Hypothalamus (tissue), 51 donors: ENCODE data around the gene NTSR1.

Experiments
- DNase-seq, 51 donors: peaks; one replicate each; lab custom pipeline; 2025; lab: John Stamatoyannopoulos, UW

Gene NTSR1

GRCh38 chr20:62766071-62766450 lies 57.4 kb downstream of the NTSR1 start:
- DNase-seq: no peak

- no peak for DNase-seq
These were observed 58.1 kb downstream of the NTSR1 start for GRCh38 chr20:62766716-62767115.

GRCh38 chr20:62768234-62768546 lies 59.6 kb downstream of the NTSR1 start:
- DNase-seq: no peak

GRCh38 chr20:62768551-62769287 lies 60.1 kb downstream of the NTSR1 start:
- DNase-seq: peak in 11 of 51 donors; percentile 10 to 51 (median 26)

- DNase-seq: no peak
These were observed 60.9 kb downstream of the NTSR1 start for GRCh38 chr20:62769346-62770071.

GRCh38 chr20:62770111-62770910 lies 61.7 kb downstream of the NTSR1 start:
- DNase-seq: no peak

- DNase-seq: no peak
These were observed 62.3 kb downstream of the NTSR1 start for GRCh38 chr20:62770916-62771315.

GRCh38 chr20:62771396-62772102 lies 62.9 kb downstream of the NTSR1 start:
- DNase-seq: no peak

- no peak for DNase-seq
These were observed 63.5 kb downstream of the NTSR1 start for GRCh38 chr20:62772103-62772611.

- no peak for DNase-seq
These were observed 64.0 kb downstream of the NTSR1 start for GRCh38 chr20:62772619-62772989.

GRCh38 chr20:62772990-62773844 lies 64.6 kb downstream of the NTSR1 start:
- DNase-seq: peak in 2 of 51 donors; percentile 15 to 20

GRCh38 chr20:62773845-62774714 lies 65.4 kb downstream of the NTSR1 start:
- DNase-seq: peak in 1 of 51 donors; percentile 50

- DNase-seq: no peak
These were observed 66.1 kb downstream of the NTSR1 start for GRCh38 chr20:62774762-62775161.

GRCh38 chr20:62775206-62775605 lies 66.6 kb downstream of the NTSR1 start:
- no peak for DNase-seq

- no peak for DNase-seq
These were observed 67.5 kb downstream of the NTSR1 start for GRCh38 chr20:62776035-62776691.

GRCh38 chr20:62776692-62777527 lies 68.3 kb downstream of the NTSR1 start:
- DNase-seq: no peak

- DNase-seq: no peak
These were observed 68.8 kb downstream of the NTSR1 start for GRCh38 chr20:62777528-62777830.

- DNase-seq: no peak
These were observed 69.4 kb downstream of the NTSR1 start for GRCh38 chr20:62778058-62778457.
